CD8-positive, alpha-beta memory T cell (primary cell): Measurements from ENCODE around the gene CTDSPL. TPM values are rescaled to one million over a fixed set of nuclear protein-coding genes. Genes with fewer than 3 reads are reported as not detected.

ENCODE experiments used
- CTCF ChIA-PET: fragments of 350-600 bp; sonication (Branson Sonifier 250); formaldehyde crosslinking; loops from one replicate; lab custom pipeline; 2021; ENCODE audit warnings: antibody characterized with exemption; lab: Charles Lee
- POLR2A ChIA-PET: fragments of 350-600 bp; sonication (Branson Sonifier 250); formaldehyde crosslinking; loops from one replicate; lab custom pipeline; 2021; ENCODE audit warnings: antibody characterized with exemption; lab: Charles Lee
- DNase-seq, 5 donors: peaks; one replicate each; pipeline versions ENCODE4 v3.0.0 to v3.0.0-alpha.2; 2020 to 2022; ENCODE audit warnings: mixed read lengths in 1 of 5
- H3K27ac ChIP-seq: one replicate; pipeline ENCODE4 v1.7.0; 2013; ENCODE audit warnings: low read depth, mild to moderate bottlenecking, low read length, moderate library complexity
- H3K27me3 ChIP-seq: 2 replicates; pipeline ENCODE4 v1.7.0; 2013; ENCODE audit warnings: low read length, mild to moderate bottlenecking; ENCODE audit not compliant: insufficient read depth, poor library complexity, severe bottlenecking
- H3K36me3 ChIP-seq: 2 replicates; pipeline ENCODE4 v1.7.0; 2013; ENCODE audit warnings: mild to moderate bottlenecking, low read length, moderate library complexity; ENCODE audit not compliant: insufficient read depth
- H3K4me1 ChIP-seq: 2 replicates; pipeline ENCODE4 v1.7.0; 2013; ENCODE audit warnings: mild to moderate bottlenecking, low read length, moderate library complexity; ENCODE audit not compliant: insufficient read depth
- H3K4me3 ChIP-seq: 2 replicates; pipeline ENCODE4 v1.7.0; 2013; ENCODE audit warnings: mild to moderate bottlenecking, low read length
- H3K9me3 ChIP-seq: 2 replicates; pipeline ENCODE4 v1.7.0; 2013; ENCODE audit warnings: mild to moderate bottlenecking, low read length
- H3K27ac Mint-ChIP-seq, 8 donors: one replicate each; pipeline ENCODE4 v1.8.0; 2020 to 2021; ENCODE audit warnings: mixed read lengths in 8 of 8, mild to moderate bottlenecking in 6 of 8, inconsistent platforms in 3 of 8, moderate library complexity in 3 of 8
- H3K27me3 Mint-ChIP-seq, 2 donors: one replicate each; pipeline ENCODE4 v1.8.0; 2020 to 2021; ENCODE audit warnings: mixed read lengths in 2 of 2, mild to moderate bottlenecking in 1 of 2, moderate library complexity in 1 of 2
- H3K36me3 Mint-ChIP-seq, 3 donors: one replicate each; pipeline ENCODE4 v1.8.0; 2020 to 2021; ENCODE audit warnings: mixed read lengths in 3 of 3, inconsistent platforms in 1 of 3, mild to moderate bottlenecking in 1 of 3
- H3K4me1 Mint-ChIP-seq, 3 donors: one replicate each; pipeline ENCODE4 v1.8.0; 2020 to 2021; ENCODE audit warnings: mixed read lengths in 3 of 3, inconsistent platforms in 1 of 3, mild to moderate bottlenecking in 1 of 3
- H3K4me3 Mint-ChIP-seq, 7 donors: one replicate each; pipeline ENCODE4 v1.8.0; 2020 to 2021; ENCODE audit warnings: mixed read lengths in 7 of 7, mild to moderate bottlenecking in 6 of 7, moderate library complexity in 4 of 7, inconsistent platforms in 2 of 7
- H3K9me3 Mint-ChIP-seq, 5 donors: one replicate each; pipeline ENCODE4 v1.8.0; 2020 to 2022; ENCODE audit warnings: mixed read lengths in 5 of 5, mild to moderate bottlenecking in 3 of 5, moderate library complexity in 2 of 5, inconsistent platforms in 1 of 5
- polyA plus RNA-seq: library from polyadenylated mRNA; unstranded; fragments of 300-500 nt; fragmentation: Illumina TruSeq; gene quantifications from one replicate; pipeline ENCODE4 v1.2.3, GENCODE V29; 2021
- total RNA-seq, 2 experiments: library from RNA; stranded (reverse); gene quantifications; one replicate each; pipeline ENCODE4 v1.2.3, GENCODE V29; 2021

CTDSPL gene
- total and polyA plus RNA-seq, 3 experiments from 2014 or later: 0.74 to 0.84 TPM; not detected in 1

DNA sequence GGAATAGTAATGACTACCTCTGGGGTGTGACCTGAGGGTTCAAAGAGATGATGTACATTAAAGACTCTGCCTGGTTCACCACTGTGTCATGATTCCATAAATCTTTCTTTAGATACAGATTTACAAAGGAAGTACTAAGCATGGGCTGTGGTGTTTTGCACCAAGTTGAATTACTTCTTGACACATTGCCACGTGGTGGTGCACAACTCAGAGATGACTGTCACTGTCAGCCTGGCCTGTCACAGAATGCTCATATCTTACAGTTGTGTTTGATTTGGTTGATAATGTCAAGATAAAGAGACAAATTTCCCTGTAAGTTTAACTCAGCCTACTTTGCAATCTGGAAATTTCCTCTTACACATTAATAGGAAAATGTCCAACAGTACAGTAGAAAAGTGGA, 3.2 kb downstream of the CTDSPL start:
- DNase-seq: no peak
- Histone ChIP-seq H3K9me3 (no peaks in the 10 kb centered on the region), H3K27ac (no peak overlapping the region), H3K4me3 (no peak overlapping the region), H3K4me1 (peaks cover 8% of the 10 kb centered on the region), H3K36me3 (no peaks in the 10 kb centered on the region), H3K27me3 (peaks cover 6% of the 10 kb centered on the region)
- Mint-ChIP-seq H3K27ac (no peak overlapping the region), H3K27me3 (peaks cover 15 to 35% of the 10 kb centered on the region in 2 donors), H3K4me3 (no peak overlapping the region), H3K9me3 (peaks cover 0 to 3% (median 1%) of the 10 kb centered on the region in 5 donors), H3K36me3 (no peaks in the 10 kb centered on the region), H3K4me1 (peaks cover 10 to 24% (median 17%) of the 10 kb centered on the region in 3 donors)
- POLR2A ChIA-PET: no interaction called here
- CTCF ChIA-PET: interaction anchor here (1.8 kb wide), 1 partner anchor 10 kb away, joined by 6 read pairs; no protein-coding TSS in a partner anchor

DNA sequence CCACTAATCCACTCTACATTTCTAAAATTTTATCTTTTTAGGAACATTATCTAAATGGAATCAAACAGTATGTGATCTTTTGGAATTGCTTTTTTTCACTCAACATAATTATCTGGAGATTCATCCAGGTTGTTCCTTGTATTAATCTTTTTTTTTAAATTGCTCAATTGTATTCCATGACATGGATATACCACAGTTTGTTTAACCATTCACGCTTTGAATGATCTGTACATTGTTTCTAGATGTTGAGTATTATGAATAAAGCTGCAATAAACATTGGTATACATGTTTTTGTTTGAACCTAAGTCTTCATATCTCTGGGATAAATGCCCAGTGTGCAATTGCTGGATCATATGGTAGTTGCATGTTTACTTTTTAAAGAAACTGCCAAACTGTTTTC, 5.5 kb downstream of the CTDSPL start:
- DNase-seq: no peak
- Mint-ChIP-seq H3K27me3 (peaks cover 14 to 52% of the 10 kb centered on the region in 2 donors), H3K4me3 (no peak overlapping the region), H3K27ac (no peak overlapping the region), H3K36me3 (peaks cover 0 to 4% (median under 1%) of the 10 kb centered on the region in 3 donors), H3K9me3 (peaks cover 12 to 20% (median 18%) of the 10 kb centered on the region in 5 donors), H3K4me1 (peaks cover 6 to 12% (median 10%) of the 10 kb centered on the region in 3 donors)
- H3K27me3 ChIP-seq: peaks cover 6% of the 10 kb centered on the region
- no peak overlapping the region for H3K27ac ChIP-seq
- ChIA-PET POLR2A (no interaction called here), CTCF (no interaction called here)
- H3K36me3 ChIP-seq: no peaks in the 10 kb centered on the region
- peaks cover 4% of the 10 kb centered on the region for H3K9me3 ChIP-seq
- H3K4me3 ChIP-seq: no peak overlapping the region
- H3K4me1 ChIP-seq: peaks cover 4% of the 10 kb centered on the region

DNA sequence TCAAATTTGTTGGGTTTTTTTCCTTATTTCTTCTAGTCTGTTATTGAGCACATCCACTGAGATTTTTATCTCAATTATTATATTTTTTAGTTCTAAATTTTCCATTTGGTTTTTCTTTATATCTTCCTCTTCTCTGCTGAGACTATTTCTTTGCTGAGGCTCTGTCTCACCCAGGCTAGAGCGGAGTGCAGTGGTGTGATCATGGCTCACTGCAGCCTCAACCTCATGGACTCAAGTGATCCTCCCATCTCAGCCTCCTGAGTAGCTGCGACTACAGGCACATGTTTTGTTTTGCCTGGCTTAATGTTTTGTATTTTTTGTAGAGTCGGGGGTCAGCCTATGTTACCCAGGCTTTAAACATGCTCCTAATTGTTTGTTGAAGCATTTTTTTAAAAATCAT, 10.2 kb downstream of the CTDSPL start:
- Histone ChIP-seq H3K4me1 (no peaks in the 10 kb centered on the region), H3K27ac (no peak overlapping the region), H3K36me3 (no peaks in the 10 kb centered on the region), H3K4me3 (no peak overlapping the region), H3K27me3 (no peaks in the 10 kb centered on the region), H3K9me3 (peaks cover 4% of the 10 kb centered on the region)
- DNase-seq: no peak
- Mint-ChIP-seq H3K27me3 (peaks cover 14 to 47% of the 10 kb centered on the region in 2 donors), H3K4me1 (no peaks in the 10 kb centered on the region), H3K27ac (no peak overlapping the region), H3K9me3 (peaks cover 19 to 37% (median 25%) of the 10 kb centered on the region in 5 donors), H3K4me3 (no peak overlapping the region), H3K36me3 (peaks cover 0 to 6% (median 1%) of the 10 kb centered on the region in 3 donors)
- CTCF ChIA-PET: no interaction called here
- POLR2A ChIA-PET: no interaction called here

DNA sequence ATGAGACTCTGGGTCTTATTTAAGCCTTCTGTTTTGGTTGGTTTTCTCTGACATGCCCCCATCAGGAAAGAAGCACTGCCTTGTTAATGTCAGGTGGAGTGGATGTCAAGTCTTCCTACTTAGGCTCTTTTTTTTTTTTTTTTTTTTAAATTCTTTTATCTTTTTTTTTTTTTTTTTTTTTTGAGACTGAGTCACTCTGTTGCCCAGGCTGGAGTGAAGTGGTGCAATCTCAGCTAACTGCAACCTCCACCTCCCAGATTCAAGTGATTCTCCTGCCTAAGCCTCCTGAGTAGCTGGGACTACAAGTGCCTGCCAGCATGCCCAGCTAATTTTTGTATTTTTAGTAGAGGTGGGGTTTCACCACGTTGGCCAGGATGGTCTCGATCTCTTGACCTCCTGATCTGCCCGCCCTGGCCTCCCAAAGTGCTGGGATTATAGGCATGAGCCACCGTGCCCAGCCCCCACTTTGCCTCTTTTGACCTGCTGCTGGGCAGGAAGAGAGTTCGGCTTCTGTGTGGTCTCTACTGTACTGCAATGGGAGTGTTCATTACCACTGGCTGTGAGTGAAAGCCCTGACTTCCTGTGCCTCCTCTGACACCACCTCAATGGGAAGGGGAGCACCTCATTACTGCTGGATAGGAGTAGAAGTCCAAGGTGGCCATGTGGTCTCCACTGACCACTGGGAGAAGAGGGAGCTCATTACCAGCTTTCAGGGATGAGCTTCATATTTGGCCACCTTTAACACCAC, 10.9 kb downstream of the CTDSPL start:
- peaks cover 4% of the 10 kb centered on the region for H3K9me3 ChIP-seq
- CTCF ChIA-PET: no interaction called here
- H3K36me3 Mint-ChIP-seq: peaks cover 1 to 6% (median 2%) of the 10 kb centered on the region in 3 donors
- no peak overlapping the region for H3K27ac Mint-ChIP-seq
- DNase-seq: no peak
- H3K27me3 Mint-ChIP-seq: peaks cover 15 to 50% of the 10 kb centered on the region in 2 donors
- H3K4me1 ChIP-seq: no peaks in the 10 kb centered on the region
- no peaks in the 10 kb centered on the region for H3K4me1 Mint-ChIP-seq
- H3K4me3 ChIP-seq: no peak overlapping the region
- peaks cover 19 to 39% (median 27%) of the 10 kb centered on the region in 5 donors for H3K9me3 Mint-ChIP-seq
- no peaks in the 10 kb centered on the region for H3K36me3 ChIP-seq
- H3K27ac ChIP-seq: no peak overlapping the region
- H3K4me3 Mint-ChIP-seq: no peak overlapping the region
- H3K27me3 ChIP-seq: no peaks in the 10 kb centered on the region
- POLR2A ChIA-PET: no interaction called here

DNA sequence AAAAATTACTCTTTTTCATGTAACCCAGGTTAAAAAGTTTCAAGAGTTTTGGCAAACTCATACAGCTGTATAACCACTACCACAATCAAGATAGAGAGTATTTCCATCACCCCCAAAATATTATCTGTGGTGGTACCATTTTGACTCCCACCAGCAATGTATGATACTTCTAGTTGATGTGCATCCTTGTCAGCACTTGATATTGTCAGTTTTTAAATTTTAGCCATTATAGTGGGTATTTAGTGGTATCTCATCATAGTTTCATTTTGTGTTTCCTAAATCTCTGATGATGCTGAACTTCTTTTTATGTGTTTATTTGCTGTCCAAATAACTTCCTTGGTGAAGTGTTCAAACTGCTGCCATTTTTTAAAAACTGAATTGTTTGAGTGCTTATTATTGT, 14.6 kb downstream of the CTDSPL start:
- Histone ChIP-seq H3K9me3 (peaks cover 4% of the 10 kb centered on the region), H3K27ac (no peak overlapping the region), H3K4me1 (no peaks in the 10 kb centered on the region), H3K4me3 (no peak overlapping the region), H3K36me3 (no peaks in the 10 kb centered on the region), H3K27me3 (no peaks in the 10 kb centered on the region)
- Mint-ChIP-seq H3K36me3 (peaks cover 1 to 6% (median 2%) of the 10 kb centered on the region in 3 donors), H3K4me1 (no peaks in the 10 kb centered on the region), H3K27ac (no peak overlapping the region), H3K9me3 (peaks cover 16 to 28% (median 18%) of the 10 kb centered on the region in 5 donors), H3K27me3 (peaks cover 11 to 40% of the 10 kb centered on the region in 2 donors), H3K4me3 (no peak overlapping the region)
- no peak for DNase-seq
- CTCF ChIA-PET: no interaction called here
- POLR2A ChIA-PET: no interaction called here

DNA sequence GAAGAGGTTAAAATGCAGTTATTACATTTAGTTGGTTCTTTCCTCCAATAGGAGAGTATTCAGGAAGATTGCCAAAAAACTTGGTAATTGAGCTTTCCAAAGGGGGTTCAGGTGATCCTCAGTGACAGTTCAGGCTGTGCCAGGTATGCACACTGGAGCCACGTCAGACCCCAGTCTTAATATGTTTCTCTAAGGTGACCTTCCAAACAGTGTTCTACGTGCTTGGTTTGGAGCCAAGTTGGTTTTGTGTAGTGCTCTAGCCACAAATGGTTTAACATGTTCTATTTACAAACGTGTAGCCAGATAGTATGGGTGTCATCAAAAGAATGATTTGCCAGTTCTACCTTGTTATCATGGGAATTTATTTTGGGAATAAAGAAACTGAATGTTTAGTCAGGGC, 21.0 kb downstream of the CTDSPL start:
- Histone ChIP-seq H3K27me3 (no peaks in the 10 kb centered on the region), H3K27ac (no peak overlapping the region), H3K4me1 (no peaks in the 10 kb centered on the region), H3K36me3 (no peaks in the 10 kb centered on the region), H3K9me3 (no peaks in the 10 kb centered on the region), H3K4me3 (no peak overlapping the region)
- no peaks in the 10 kb centered on the region for H3K9me3 Mint-ChIP-seq
- ChIA-PET POLR2A (no interaction called here), CTCF (no interaction called here)
- H3K4me1 Mint-ChIP-seq: no peaks in the 10 kb centered on the region
- H3K36me3 Mint-ChIP-seq: no peaks in the 10 kb centered on the region
- H3K27ac Mint-ChIP-seq: no peak overlapping the region
- no peak for DNase-seq
- no peak overlapping the region for H3K4me3 Mint-ChIP-seq
- peaks cover 7 to 32% of the 10 kb centered on the region in 2 donors for H3K27me3 Mint-ChIP-seq

DNA sequence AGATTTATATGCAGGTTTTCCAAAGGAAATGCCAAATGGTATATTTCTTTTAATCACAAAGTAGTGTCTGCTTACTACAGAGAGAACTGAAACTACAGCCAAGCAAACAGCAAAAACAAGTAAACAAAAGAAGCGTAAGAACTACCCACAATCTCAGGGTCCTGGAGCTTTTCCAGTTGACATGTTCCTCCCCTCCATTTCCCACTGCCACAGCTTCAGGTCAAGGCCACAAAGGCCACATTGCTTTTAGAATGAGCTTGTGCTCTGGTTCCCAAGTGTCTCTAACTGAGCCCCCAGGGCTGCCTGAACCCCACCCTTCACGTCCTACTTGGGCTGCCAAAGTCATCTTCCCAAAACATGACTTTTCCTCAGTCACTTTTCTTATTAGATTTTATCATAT, 24.1 kb downstream of the CTDSPL start:
- no peak overlapping the region for H3K27ac Mint-ChIP-seq
- DNase-seq: no peak
- H3K9me3 Mint-ChIP-seq: no peaks in the 10 kb centered on the region
- ChIA-PET POLR2A (no interaction called here), CTCF (no interaction called here)
- Histone ChIP-seq H3K9me3 (no peaks in the 10 kb centered on the region), H3K4me1 (no peaks in the 10 kb centered on the region), H3K36me3 (no peaks in the 10 kb centered on the region), H3K27me3 (no peaks in the 10 kb centered on the region), H3K27ac (no peak overlapping the region), H3K4me3 (no peak overlapping the region)
- H3K27me3 Mint-ChIP-seq: peaks cover 11 to 17% of the 10 kb centered on the region in 2 donors
- H3K36me3 Mint-ChIP-seq: no peaks in the 10 kb centered on the region
- H3K4me3 Mint-ChIP-seq: no peak overlapping the region
- no peaks in the 10 kb centered on the region for H3K4me1 Mint-ChIP-seq

DNA sequence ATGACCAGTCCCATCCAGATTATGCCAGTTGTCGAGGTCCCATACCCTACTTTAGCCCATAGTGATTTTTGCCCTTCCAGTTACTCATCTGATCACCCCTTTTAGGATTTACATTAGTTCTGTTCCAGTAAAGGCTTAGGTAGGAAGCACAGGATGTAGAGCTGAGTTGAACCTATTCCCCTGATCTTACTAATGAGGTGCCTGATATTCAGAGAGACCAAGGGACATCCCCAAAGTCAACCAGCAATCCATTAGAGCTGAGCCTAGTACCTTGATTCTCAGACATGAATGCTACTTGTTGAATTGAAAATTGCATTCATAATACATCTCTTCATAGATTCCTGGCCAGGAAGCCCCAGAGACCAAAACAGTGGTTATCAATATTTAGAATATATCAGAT, 24.7 kb downstream of the CTDSPL start:
- Histone ChIP-seq H3K9me3 (no peaks in the 10 kb centered on the region), H3K27ac (no peak overlapping the region), H3K36me3 (no peaks in the 10 kb centered on the region), H3K4me3 (no peak overlapping the region), H3K27me3 (no peaks in the 10 kb centered on the region), H3K4me1 (no peaks in the 10 kb centered on the region)
- Mint-ChIP-seq H3K27ac (no peak overlapping the region), H3K4me3 (no peak overlapping the region), H3K4me1 (no peaks in the 10 kb centered on the region), H3K9me3 (no peaks in the 10 kb centered on the region), H3K36me3 (no peaks in the 10 kb centered on the region), H3K27me3 (peaks cover 11 to 17% of the 10 kb centered on the region in 2 donors)
- DNase-seq: no peak
- CTCF ChIA-PET: interaction anchor here (0.7 kb wide), 1 partner anchor 9 kb away, joined by 3 read pairs; no protein-coding TSS in a partner anchor
- POLR2A ChIA-PET: no interaction called here
